ENCODE results near the gene EXOC3.
A peak's percentile ranks its signal among the peaks of the same experiment; 100 is the strongest.

EXOC3 gene

DNA sequence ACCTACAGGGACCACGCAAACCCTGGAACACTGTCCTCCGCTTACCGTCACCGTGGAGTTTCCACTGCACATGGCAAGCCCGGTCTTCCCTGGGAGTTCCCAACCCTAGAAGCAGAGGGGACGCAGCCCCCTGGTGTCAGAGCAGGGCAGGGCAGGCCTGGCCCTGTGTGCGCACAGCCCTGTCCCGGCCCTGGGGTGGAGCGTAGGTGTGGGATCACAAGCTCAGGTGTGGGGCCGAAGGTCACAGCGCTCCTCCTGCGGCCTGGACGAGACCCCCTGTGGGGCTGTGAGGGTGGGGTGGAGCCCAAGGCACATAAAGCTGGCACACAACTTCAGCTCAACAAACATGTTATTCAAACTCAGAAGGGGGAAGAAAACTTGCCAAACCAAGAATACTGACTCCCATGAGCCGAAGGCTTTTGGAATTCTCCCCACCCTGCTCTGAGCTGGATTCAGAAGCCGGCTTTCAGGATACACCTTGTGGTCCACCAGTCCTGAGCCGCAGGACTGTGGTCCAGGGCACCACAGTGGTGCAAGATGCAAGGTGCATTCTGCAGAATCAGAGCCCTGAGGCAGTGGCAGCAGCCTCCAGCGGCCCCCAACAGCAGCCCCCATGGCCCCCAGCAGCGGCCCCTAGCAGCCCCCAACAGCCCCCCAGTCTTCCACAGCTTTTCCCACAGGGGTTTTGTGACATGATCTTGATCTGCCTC lies 11.8 kb upstream of the EXOC3 start:
- H3K27me3 ChIP-seq (ENCODE audit: insufficient read depth, low read depth, severe bottlenecking) = no peaks in the 10 kb centered on the region
- TF ChIP-seq, protein P1, sequence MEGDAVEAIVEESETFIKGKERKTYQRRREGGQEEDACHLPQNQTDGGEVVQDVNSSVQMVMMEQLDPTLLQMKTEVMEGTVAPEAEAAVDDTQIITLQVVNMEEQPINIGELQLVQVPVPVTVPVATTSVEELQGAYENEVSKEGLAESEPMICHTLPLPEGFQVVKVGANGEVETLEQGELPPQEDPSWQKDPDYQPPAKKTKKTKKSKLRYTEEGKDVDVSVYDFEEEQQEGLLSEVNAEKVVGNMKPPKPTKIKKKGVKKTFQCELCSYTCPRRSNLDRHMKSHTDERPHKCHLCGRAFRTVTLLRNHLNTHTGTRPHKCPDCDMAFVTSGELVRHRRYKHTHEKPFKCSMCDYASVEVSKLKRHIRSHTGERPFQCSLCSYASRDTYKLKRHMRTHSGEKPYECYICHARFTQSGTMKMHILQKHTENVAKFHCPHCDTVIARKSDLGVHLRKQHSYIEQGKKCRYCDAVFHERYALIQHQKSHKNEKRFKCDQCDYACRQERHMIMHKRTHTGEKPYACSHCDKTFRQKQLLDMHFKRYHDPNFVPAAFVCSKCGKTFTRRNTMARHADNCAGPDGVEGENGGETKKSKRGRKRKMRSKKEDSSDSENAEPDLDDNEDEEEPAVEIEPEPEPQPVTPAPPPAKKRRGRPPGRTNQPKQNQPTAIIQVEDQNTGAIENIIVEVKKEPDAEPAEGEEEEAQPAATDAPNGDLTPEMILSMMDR (IDR thresholded peaks at IDR 0.05; ENCODE audit: low read depth, low read length) = peak; percentile 98
- peak; percentile 87 for DNase-seq
- no peaks in the 10 kb centered on the region for H3K36me3 ChIP-seq
- no peak overlapping the region for H3K4me3 ChIP-seq (ENCODE audit: low read depth, low read length)
- H3K27ac ChIP-seq = no peak overlapping the region
- H3K9me3 ChIP-seq (ENCODE audit: severe bottlenecking) = no peaks in the 10 kb centered on the region

DNA sequence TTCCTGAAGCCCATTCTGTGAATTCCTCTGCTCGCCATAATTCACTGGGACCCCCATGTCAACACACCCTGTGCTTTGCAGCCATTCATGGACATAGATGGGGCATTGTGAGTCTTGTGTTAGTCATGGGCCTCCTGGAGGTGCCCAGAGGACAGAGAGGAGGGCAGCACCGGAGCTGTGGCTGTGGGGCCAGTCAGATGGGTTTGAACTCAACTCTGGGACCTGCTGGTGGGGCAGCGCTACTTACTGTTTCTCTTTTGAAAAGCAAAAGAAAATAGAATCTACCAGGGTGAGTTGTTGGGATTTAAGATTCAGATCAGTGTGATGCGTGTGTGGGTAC lies 11.3 kb upstream of the EXOC3 start:
- Histone ChIP-seq H3K4me3 (ENCODE audit: low read depth, low read length) (no peak overlapping the region), H3K27me3 (ENCODE audit: insufficient read depth, low read depth, severe bottlenecking) (no peaks in the 10 kb centered on the region), H3K36me3 (no peaks in the 10 kb centered on the region), H3K27ac (no peak overlapping the region), H3K9me3 (ENCODE audit: severe bottlenecking) (no peaks in the 10 kb centered on the region)
- TF ChIP-seq, protein P1 (IDR thresholded peaks at IDR 0.05; ENCODE audit: low read depth, low read length) = no peak
- no peak for DNase-seq

- no peaks in the 10 kb centered on the region for H3K9me3 ChIP-seq (ENCODE audit: severe bottlenecking)
- DNase-seq = peak; percentile 4
- H3K27me3 ChIP-seq (ENCODE audit: insufficient read depth, low read depth, severe bottlenecking) = no peaks in the 10 kb centered on the region
- no peak overlapping the region for H3K4me3 ChIP-seq (ENCODE audit: low read depth, low read length)
- H3K27ac ChIP-seq = no peak overlapping the region
- TF ChIP-seq, protein P1 (IDR thresholded peaks at IDR 0.05; ENCODE audit: low read depth, low read length) = no peak
- no peaks in the 10 kb centered on the region for H3K36me3 ChIP-seq
These were observed 10.6 kb upstream of the EXOC3 start for GRCh38 chr5:432201-432927.

- H3K4me3 ChIP-seq (ENCODE audit: low read depth, low read length) = no peak overlapping the region
- H3K36me3 ChIP-seq = no peaks in the 10 kb centered on the region
- H3K27me3 ChIP-seq (ENCODE audit: insufficient read depth, low read depth, severe bottlenecking) = no peaks in the 10 kb centered on the region
- TF ChIP-seq, protein P1 (IDR thresholded peaks at IDR 0.05; ENCODE audit: low read depth, low read length) = no peak
- no peak overlapping the region for H3K27ac ChIP-seq
- no peaks in the 10 kb centered on the region for H3K9me3 ChIP-seq (ENCODE audit: severe bottlenecking)
- DNase-seq = no peak
These were observed 9.8 kb upstream of the EXOC3 start for GRCh38 chr5:432928-433791.

- Histone ChIP-seq H3K9me3 (ENCODE audit: severe bottlenecking) (no peaks in the 10 kb centered on the region), H3K27me3 (ENCODE audit: insufficient read depth, low read depth, severe bottlenecking) (no peaks in the 10 kb centered on the region), H3K4me3 (ENCODE audit: low read depth, low read length) (no peak overlapping the region), H3K27ac (no peak overlapping the region), H3K36me3 (no peaks in the 10 kb centered on the region)
- TF ChIP-seq, protein P1 (IDR thresholded peaks at IDR 0.05; ENCODE audit: low read depth, low read length) = no peak
- no peak for DNase-seq
These were observed 9.1 kb upstream of the EXOC3 start for GRCh38 chr5:433836-434235.

Data from WERI-Rb-1 (cell line).